ENCODE measurements around the gene IRF5. TPM values are rescaled to one million over a fixed set of nuclear protein-coding genes. Genes with fewer than 3 reads are reported as not detected.

Gene IRF5
- polyA plus RNA-seq, 1 donor (not counting 4 experiments of a cell fraction or from before 2014, with no cell fraction given) = 0.88 TPM

DNA sequence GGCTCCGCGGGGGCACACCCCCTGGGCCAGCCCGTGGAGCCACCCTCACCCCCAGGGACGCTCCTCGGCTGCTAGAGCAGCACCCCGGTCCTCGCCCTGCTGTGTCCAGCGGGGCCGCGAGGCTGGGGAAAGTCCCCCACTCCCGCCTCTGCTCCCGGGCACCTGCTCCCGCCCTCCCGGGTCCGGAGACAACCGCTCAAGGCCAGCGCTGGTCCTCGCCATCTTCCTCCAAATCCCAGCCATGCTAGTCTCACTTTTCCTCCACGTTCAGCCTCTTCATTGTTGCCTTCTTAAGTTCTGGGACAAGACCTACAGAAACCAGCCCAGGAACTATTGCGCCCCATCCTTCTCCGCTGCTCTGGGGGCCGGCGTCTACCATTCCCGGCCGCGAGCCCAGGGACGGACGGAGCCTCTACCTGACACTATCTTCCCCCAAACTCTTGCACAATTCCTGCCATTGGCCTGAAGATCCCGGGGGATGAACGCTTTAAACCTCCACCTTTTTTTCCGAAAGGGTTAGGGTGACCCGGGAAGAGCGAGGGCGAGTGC, 22.4 kb upstream of the IRF5 start:
- Histone ChIP-seq H3K27me3 (ENCODE audit: control insufficient read depth, extremely low read depth, insufficient read depth, low read length) (peaks cover 62% of the 10 kb centered on the region), H3K4me3 (ENCODE audit: control insufficient read depth in 2 of 3, extremely low read depth in 1 of 3, insufficient read depth in 2 of 3, low read depth in 1 of 3, low read length in 3 of 3) (peak overlapping the region in 1 of 3 experiments; percentile 27), H3K79me2 (ENCODE audit: control insufficient read depth, insufficient read depth, low read length) (no peaks in the 10 kb centered on the region)

DNA sequence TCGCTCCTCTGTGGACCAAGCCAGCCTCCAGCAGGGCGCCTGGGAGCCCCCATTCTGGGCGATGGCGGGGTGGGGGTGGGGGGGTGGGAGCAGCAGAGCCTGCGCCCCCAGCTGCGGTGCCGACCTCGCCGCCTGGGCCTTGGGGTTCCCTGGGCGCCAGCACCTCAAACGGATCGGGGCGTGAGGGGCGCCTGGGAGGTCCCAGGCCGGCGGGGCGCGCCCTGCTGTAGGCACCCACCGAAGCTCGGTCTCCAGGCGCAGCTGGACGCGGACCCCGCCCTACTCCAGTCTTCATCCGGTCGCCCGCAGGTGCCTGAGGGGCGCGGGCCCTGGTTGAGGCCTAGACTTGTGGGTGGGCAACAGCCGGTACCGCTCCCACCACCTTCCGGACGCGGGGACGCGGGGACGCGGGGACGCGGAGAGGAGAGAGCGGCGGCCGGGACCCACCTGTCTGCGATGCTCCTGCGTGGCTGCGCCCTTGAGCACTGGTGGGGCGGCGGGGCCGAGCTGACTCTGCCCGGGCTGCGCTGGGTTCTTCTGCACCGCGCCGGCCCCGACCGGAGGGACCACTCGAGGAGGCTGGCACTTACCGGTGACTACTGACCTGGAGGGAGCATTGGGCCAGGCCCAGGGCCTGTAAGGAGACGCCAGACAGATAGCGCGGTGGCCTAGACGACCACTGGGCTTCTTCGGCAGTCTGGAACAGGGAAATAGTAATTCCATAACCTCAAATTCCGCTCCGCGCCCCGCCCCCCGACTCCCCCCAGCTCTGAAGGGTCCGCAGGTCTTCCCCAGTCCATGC, 21.7 kb upstream of the IRF5 start:
- no peaks in the 10 kb centered on the region for H3K9me3 ChIP-seq (ENCODE audit: control insufficient read depth, low read depth, low read length)
- no peak overlapping the region for H3K4me2 ChIP-seq (ENCODE audit: control insufficient read depth, extremely low read depth, insufficient read depth, low read depth, low read length)
- H3K79me2 ChIP-seq (ENCODE audit: control insufficient read depth, insufficient read depth, low read length) = no peaks in the 10 kb centered on the region
- DNase-seq (ENCODE audit: low read depth, low spot score) (no peak), FAIRE-seq (no peak)
- no peak overlapping the region for H3K27ac ChIP-seq (ENCODE audit: control insufficient read depth, insufficient read depth, low read length)
- peaks cover 62% of the 10 kb centered on the region for H3K27me3 ChIP-seq (ENCODE audit: control insufficient read depth, extremely low read depth, insufficient read depth, low read length)
- H3K4me3 ChIP-seq (ENCODE audit: control insufficient read depth in 2 of 3, extremely low read depth in 1 of 3, insufficient read depth in 2 of 3, low read depth in 1 of 3, low read length in 3 of 3) = no peak overlapping the region
- H2AFZ ChIP-seq (ENCODE audit: control insufficient read depth, low read length) = no peak overlapping the region
- dilution Hi-C loops (cut with MboI; ENCODE audit: extremely low pct_ligation_motif_present, low sequenced_read_pairs) = no loop called here
- no peaks in the 10 kb centered on the region for H3K36me3 ChIP-seq (ENCODE audit: control insufficient read depth in 2 of 2, extremely low read depth in 1 of 2, insufficient read depth in 2 of 2, low read length in 2 of 2)
- H3K9ac ChIP-seq (ENCODE audit: control insufficient read depth, extremely low read depth, insufficient read depth, low read length) = no peak overlapping the region
- TF ChIP-seq, protein P1, sequence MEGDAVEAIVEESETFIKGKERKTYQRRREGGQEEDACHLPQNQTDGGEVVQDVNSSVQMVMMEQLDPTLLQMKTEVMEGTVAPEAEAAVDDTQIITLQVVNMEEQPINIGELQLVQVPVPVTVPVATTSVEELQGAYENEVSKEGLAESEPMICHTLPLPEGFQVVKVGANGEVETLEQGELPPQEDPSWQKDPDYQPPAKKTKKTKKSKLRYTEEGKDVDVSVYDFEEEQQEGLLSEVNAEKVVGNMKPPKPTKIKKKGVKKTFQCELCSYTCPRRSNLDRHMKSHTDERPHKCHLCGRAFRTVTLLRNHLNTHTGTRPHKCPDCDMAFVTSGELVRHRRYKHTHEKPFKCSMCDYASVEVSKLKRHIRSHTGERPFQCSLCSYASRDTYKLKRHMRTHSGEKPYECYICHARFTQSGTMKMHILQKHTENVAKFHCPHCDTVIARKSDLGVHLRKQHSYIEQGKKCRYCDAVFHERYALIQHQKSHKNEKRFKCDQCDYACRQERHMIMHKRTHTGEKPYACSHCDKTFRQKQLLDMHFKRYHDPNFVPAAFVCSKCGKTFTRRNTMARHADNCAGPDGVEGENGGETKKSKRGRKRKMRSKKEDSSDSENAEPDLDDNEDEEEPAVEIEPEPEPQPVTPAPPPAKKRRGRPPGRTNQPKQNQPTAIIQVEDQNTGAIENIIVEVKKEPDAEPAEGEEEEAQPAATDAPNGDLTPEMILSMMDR (optimal IDR thresholded peaks at IDR 0.05 in 1 of 3, IDR thresholded peaks at IDR 0.05 in 1 of 3, conservative IDR thresholded peaks at IDR 0.05 in 1 of 3; ENCODE audit: extremely low read depth in 1 of 3, insufficient read depth in 2 of 3, low read length in 3 of 3) = no peak
- no peak for TF ChIP-seq EZH2 (IDR thresholded peaks at IDR 0.05; ENCODE audit: low read length)
- H4K20me1 ChIP-seq (ENCODE audit: control insufficient read depth, extremely low read depth, insufficient read depth, low read length) = no peaks in the 10 kb centered on the region
- no peaks in the 10 kb centered on the region for H3K9me1 ChIP-seq (ENCODE audit: control insufficient read depth, extremely low read depth, insufficient read depth, low read length)
- no peaks in the 10 kb centered on the region for H3K4me1 ChIP-seq (ENCODE audit: control insufficient read depth, extremely low read depth, insufficient read depth, low read length)

More for the DNA sequence above, 22.4 kb upstream of the IRF5 start:
- H4K20me1 ChIP-seq (ENCODE audit: control insufficient read depth, extremely low read depth, insufficient read depth, low read length) = no peaks in the 10 kb centered on the region
- H3K36me3 ChIP-seq (ENCODE audit: control insufficient read depth in 2 of 2, extremely low read depth in 1 of 2, insufficient read depth in 2 of 2, low read length in 2 of 2) = no peaks in the 10 kb centered on the region
- H3K27ac ChIP-seq (ENCODE audit: control insufficient read depth, insufficient read depth, low read length) = no peak overlapping the region
- H3K4me1 ChIP-seq (ENCODE audit: control insufficient read depth, extremely low read depth, insufficient read depth, low read length) = no peaks in the 10 kb centered on the region
- FAIRE-seq (no peak), DNase-seq (ENCODE audit: low read depth, low spot score) (no peak)
- H3K9ac ChIP-seq (ENCODE audit: control insufficient read depth, extremely low read depth, insufficient read depth, low read length) = no peak overlapping the region
- peak overlapping the region; percentile 51 for H3K4me2 ChIP-seq (ENCODE audit: control insufficient read depth, extremely low read depth, insufficient read depth, low read depth, low read length)
- H3K9me1 ChIP-seq (ENCODE audit: control insufficient read depth, extremely low read depth, insufficient read depth, low read length) = no peaks in the 10 kb centered on the region
- dilution Hi-C loops (cut with MboI; ENCODE audit: extremely low pct_ligation_motif_present, low sequenced_read_pairs) = no loop called here
- no peak overlapping the region for H2AFZ ChIP-seq (ENCODE audit: control insufficient read depth, low read length)
- peak; percentile 99 for TF ChIP-seq EZH2 (IDR thresholded peaks at IDR 0.05; ENCODE audit: low read length)
- TF ChIP-seq, protein P1 (optimal IDR thresholded peaks at IDR 0.05 in 1 of 3, IDR thresholded peaks at IDR 0.05 in 1 of 3, conservative IDR thresholded peaks at IDR 0.05 in 1 of 3; ENCODE audit: extremely low read depth in 1 of 3, insufficient read depth in 2 of 3, low read length in 3 of 3) = no peak
- H3K9me3 ChIP-seq (ENCODE audit: control insufficient read depth, low read depth, low read length) = no peaks in the 10 kb centered on the region
